ENCODE data around the gene SLITRK3.
"Not testable (repeated sequence)": the region's sequence is repeated elsewhere in the genome, so short reads cannot be mapped to it uniquely, and the experiment has no call there.

Gene SLITRK3

DNA sequence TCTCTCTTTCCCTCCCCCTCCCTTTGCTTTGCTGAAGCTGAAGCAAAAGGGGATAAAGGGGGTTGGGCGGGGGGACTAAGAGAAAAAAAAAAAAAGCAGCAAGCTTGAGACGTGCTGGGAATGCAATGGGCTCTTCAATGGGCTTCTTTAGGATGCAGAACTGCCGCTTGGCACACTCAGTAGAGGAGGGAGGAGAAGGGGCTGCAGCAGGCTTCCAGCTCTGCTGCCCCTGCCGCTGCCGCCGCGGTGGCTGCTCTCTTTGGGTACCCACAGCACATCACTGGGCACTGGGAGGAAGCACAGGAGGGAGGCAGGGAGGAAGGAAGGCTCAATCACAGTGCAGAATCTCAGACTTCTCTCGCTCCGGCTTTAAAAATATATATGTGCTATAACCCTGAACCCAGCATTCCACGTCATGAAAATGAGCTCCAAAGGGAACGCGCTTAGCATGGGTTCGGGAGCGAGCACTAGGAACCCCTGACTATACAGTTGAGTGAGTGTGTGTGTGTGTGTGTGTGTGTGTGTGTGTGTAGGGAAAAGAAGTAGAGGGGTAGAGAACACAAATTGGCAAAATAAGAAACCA is 3.5 kb downstream of the SLITRK3 start:
- no peak for DNase-seq (ENCODE audit: low spot score)

DNA sequence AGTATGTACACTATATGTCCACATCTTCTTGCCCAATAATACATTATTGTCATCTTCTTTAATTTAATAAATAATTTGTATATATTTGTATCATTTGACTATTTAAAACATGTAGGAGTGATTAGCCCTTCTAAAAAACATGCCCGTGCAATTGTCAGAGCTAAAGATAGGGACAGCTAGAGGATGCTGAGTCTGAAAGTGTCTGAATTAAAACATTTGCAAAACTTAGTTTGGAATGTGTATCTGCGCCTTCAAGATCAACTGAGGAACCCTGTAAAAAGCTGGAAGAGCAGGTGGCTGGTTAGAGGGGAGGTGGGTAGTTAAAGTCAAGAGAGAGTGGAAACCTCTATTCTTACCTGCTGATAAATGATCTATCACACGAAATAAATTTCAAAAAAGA is 4.7 kb downstream of the SLITRK3 start:
- no peak for DNase-seq (ENCODE audit: low spot score)

DNA sequence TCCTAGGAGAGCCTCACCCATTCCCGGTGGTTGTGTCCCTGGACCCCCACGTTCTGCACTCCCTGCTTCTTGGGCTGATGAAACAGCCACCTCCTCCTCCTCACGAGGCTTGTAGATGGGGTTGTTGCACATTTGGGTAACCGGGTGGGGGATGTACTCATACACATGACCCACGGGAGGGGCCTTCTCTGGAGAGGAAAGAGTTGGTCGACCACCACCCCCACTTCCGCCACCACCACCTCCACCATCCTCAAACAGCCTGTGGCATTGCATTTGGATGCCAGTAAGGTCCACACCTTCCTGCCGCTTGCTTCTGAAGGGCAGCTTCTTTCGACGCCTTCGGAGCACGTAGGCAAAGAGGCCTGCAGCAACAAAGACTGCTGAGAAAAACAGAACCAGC is 7.7 kb downstream of the SLITRK3 start:
- no peak for DNase-seq (ENCODE audit: low spot score)

GRCh38 chr3:165185707-165186327 is 10.4 kb downstream of the SLITRK3 start:
- DNase-seq (ENCODE audit: low spot score), result peak; percentile 21

DNA sequence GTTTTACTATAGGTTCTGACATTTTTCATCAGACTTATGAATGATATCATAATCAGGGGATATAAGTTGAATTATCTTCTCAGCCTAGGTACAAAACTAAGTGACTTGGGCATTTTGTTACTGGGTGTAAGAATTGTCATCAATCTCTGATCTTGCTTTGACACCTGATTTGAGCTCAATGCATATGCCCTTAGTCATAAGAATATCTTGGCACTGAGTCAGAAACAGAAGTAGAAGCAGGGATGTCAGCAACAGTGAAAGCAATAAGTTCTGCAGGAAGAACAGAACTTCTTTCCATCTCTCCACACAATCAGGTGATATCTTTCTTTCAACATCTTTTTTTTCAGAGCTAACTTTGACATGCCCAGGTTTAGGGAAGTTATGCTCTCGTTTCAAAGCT is 14.6 kb downstream of the SLITRK3 start:
- DNase-seq (ENCODE audit: low spot score), result no peak

DNA sequence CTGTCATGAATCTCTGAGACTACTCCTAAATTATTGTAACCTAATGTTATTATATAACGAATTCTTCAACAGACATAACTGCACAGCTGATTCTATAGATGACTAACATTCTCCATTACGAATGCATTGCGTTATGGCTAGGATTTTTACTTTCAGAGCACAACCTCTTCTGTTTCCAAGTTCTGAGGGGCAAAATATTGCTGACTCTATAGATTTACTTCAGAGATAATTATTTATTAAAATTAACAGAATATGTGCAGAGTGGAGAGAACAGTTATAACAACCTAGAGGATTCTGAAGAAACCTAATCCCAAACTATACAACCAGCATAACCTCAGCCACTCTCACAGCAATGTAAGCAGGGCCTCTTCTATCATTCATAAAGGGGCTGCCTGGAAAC is 25.9 kb downstream of the SLITRK3 start:
- DNase-seq (ENCODE audit: low spot score), result no peak

GRCh38 chr3:165169368-165169767 is 26.8 kb downstream of the SLITRK3 start:
- DNase-seq (ENCODE audit: low spot score), result no peak

GRCh38 chr3:165162883-165163282 is 33.3 kb downstream of the SLITRK3 start:
- DNase-seq (ENCODE audit: low spot score), result no peak

GRCh38 chr3:165159760-165160421 is 36.3 kb downstream of the SLITRK3 start:
- DNase-seq (ENCODE audit: low spot score), result no peak

DNA sequence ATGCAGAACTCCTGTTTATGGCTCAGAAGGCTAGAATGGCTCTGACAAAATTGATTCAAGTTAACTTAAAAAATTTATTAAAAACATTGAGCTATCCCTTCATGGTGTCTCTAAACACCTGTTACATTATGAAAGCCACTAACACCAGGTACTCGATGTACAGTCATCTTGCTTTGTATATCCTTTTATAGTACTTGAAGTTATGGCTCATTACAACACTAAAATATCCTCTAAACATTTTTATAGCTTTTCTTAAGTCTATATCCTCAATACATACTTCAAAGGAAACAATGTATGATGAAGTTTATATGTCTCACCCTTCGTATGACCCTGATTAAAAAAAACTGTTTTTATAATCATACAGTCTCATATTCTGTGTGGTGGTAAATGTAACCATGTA is 38.2 kb downstream of the SLITRK3 start:
- no peak for DNase-seq (ENCODE audit: low spot score)

- DNase-seq (ENCODE audit: low spot score), result no peak
These were observed 39.3 kb downstream of the SLITRK3 start for GRCh38 chr3:165156757-165157420.

GRCh38 chr3:165148876-165149441 is 47.2 kb downstream of the SLITRK3 start:
- DNase-seq (ENCODE audit: low spot score), result no peak

GRCh38 chr3:165144271-165144670 is 51.9 kb downstream of the SLITRK3 start:
- no peak for DNase-seq (ENCODE audit: low spot score)

- DNase-seq (ENCODE audit: low spot score), result not testable (repeated sequence)
These were observed 56.3 kb downstream of the SLITRK3 start for GRCh38 chr3:165139918-165140317.
